Measurements from ENCODE around the gene LARP1B. TPM values are rescaled to one million over a fixed set of nuclear protein-coding genes. Genes with fewer than 3 reads are reported as not detected.

Gene LARP1B
- total and polyA plus RNA-seq, 9 of the 15 experiments (the other 6 are each of a cell fraction or from before 2014, with no cell fraction given), result 19.2 to 59.7 (median 37.9) TPM

- TF ChIP-seq ZKSCAN3 (CRISPR knock-in tag; IDR thresholded peaks at IDR 0.05) (no peak), RAD51 (IDR thresholded peaks at IDR 0.05; ENCODE audit: borderline replicate concordance, low read depth) (no peak), CLOCK (CRISPR knock-in tag; IDR thresholded peaks at IDR 0.05; ENCODE audit: borderline replicate concordance) (no peak), ZBTB12 (CRISPR knock-in tag; IDR thresholded peaks at IDR 0.05) (no peak), BRF1 (IDR thresholded peaks at IDR 0.05; ENCODE audit: borderline replicate concordance, extremely low read depth, insufficient read length) (no peak), NUFIP1 (IDR thresholded peaks at IDR 0.05; ENCODE audit: partially characterized antibody) (no peak), DMBX1 (CRISPR knock-in tag; IDR thresholded peaks at IDR 0.05; ENCODE audit: borderline replicate concordance) (no peak), BDP1 (IDR thresholded peaks at IDR 0.05; ENCODE audit: insufficient read depth, insufficient read length) (no peak), CBX1 (IDR thresholded peaks at IDR 0.05; ENCODE audit: low read depth) (no peak), PCBP1 (IDR thresholded peaks at IDR 0.05; ENCODE audit: low read depth, low read length, poor library complexity, severe bottlenecking) (no peak), DIDO1 (tag; IDR thresholded peaks at IDR 0.05; ENCODE audit: low read depth) (no peak), ZNF764 (CRISPR knock-in tag; IDR thresholded peaks at IDR 0.05; ENCODE audit: low read depth) (no peak), FOXP4 (CRISPR knock-in tag; IDR thresholded peaks at IDR 0.05; ENCODE audit: borderline replicate concordance) (no peak), SMARCB1 (IDR thresholded peaks at IDR 0.05; ENCODE audit: insufficient read length, low read depth) (no peak), ZBTB11 (CRISPR knock-in tag; IDR thresholded peaks at IDR 0.05) (no peak), BCOR (IDR thresholded peaks at IDR 0.05) (no peak), PURB (CRISPR knock-in tag; IDR thresholded peaks at IDR 0.05; ENCODE audit: low read depth) (no peak)
Measured at GRCh38 chr4:128220286-128221235, 159.4 kb downstream of the LARP1B start (continued).
